ENCODE data around the gene SIDT2.

The SIDT2 gene

DNA sequence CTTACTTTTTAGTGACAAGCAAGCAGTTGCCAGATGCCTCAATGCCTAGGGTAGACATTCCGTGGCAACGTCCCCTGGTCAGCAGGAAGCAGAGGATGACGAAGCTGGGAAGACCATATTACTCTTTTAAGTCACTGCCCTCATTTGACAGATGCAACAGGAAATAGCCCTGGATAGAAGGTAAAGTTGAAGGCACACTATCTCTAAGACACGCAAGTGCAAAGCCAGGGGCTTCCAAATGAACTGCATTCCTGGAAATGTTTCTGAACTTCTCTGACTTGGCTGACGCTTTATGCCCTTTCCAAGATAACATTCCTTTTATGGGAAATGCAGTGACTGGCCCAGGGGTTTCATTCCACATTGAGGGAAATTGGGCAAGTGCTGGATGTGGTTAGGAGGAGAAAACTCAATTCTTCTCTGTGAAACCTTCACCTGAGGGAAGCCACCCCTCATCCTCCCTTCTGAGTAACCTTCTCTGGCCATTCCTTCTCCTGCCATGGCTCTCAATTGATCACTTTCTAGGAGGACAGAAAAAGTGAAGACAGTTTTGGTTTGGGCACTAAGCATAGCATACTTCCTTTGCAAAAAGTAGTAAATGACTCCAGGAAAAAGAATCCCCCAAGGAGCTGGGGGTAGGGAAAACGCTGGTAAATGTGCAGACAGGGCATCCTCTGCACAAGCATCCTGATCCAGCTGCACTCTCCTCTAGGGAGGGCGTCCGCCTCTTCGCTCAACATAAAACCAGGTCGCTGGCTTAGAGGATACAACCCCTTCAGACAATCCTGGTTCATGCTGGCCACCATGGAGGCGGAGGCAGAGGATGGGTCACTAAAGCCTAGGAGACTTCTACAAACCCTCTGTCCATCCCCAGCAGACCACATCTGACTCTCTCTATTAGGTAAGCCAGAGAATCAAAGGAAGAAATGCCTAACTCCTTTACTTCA, 38.9 kb downstream of the SIDT2 start:
- H3K4me3 ChIP-seq, result no peak overlapping the region

DNA sequence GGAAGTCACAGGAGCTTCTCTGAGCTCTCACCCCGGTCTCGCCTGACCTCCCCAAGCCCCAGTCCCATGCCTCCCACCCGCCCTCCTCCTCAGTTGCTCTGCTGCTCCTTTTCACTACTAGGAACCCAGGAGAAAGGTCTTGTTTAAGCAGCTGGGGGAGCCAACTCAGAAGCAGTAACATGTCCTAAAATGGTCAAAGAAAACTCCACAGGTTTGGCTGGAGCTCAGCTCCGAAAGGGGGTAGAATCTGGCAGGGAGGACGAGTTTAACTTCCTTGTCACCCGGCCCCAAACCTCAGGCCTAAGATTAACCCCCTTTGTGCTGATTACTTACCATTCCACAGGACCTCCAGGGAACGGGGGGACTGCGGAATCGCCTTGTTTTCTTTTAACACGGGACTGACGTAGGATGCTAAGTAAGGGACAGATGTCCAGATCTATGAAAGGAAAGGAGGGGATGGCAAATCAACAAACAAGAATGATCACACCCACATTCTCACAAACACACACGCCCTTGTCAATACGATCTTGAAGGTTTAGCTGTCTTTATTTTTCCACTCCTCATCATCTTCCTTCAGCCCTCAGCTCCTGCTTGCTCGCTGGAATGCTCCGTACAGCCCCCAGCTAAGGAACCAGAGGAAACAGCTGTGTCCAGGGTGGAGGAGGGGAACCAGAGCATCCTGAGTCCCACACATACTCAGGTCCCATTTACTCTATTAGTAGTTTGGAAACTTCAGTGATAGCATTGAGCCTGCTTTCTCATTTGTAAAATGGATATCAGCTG, 39.8 kb downstream of the SIDT2 start:
- H3K27ac ChIP-seq, result peak overlapping the region in 11 of 21 experiments; percentile 8 to 81 (median 55)
- H3K4me3 ChIP-seq, result no peak overlapping the region

More for the DNA sequence above, 38.9 kb downstream of the SIDT2 start:
- H3K27ac ChIP-seq, result peak overlapping the region in 11 of 21 experiments; percentile 8 to 81 (median 55)

DNA sequence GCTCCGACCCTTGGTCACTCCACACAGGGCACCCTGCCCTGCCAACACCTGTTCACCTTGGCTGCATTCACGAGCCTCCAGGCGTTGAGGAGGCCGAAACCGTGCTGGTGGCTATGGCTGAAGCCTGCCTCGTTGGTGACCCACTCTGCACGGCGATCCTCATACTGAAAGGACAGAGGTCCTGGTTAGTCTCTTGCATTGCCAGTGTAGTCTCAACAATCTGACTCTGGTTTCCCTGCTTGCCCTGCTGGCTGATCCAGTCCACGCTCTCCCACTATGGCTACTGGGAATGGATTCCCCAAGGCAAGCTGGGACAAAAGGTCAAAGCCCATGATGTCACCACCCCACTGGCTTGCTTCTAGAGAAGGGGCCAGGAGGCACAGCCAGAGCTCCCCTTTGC, 40.5 kb downstream of the SIDT2 start:
- peak overlapping the region in 7 of 21 experiments; percentile 3 to 81 (median 58) for H3K27ac ChIP-seq

DNA sequence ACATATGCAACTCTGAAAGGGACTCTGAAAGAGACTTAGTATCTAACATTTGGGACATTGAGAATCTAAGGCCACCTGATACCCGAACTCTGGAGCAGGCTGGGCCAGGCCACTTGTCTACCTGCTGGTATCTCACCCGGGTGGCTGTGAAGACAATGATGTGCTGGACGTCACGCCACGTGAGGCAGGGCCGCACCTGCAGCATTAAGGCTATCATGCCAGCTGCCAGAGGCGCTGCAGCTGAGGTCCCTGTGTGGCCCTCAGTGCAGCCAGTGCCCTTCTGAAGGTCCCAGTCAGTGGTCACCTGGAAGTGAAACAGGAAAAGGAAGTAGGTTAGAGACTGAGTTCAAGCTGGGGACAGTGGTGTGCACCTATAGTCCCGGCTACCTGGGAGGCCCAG, 40.9 kb downstream of the SIDT2 start:
- Histone ChIP-seq H3K4me3 (no peak overlapping the region), H3K27ac (peak overlapping the region in 6 of 21 experiments; percentile 5 to 80 (median 60))

More for the DNA sequence above, 40.5 kb downstream of the SIDT2 start:
- H3K4me3 ChIP-seq, result no peak overlapping the region

DNA sequence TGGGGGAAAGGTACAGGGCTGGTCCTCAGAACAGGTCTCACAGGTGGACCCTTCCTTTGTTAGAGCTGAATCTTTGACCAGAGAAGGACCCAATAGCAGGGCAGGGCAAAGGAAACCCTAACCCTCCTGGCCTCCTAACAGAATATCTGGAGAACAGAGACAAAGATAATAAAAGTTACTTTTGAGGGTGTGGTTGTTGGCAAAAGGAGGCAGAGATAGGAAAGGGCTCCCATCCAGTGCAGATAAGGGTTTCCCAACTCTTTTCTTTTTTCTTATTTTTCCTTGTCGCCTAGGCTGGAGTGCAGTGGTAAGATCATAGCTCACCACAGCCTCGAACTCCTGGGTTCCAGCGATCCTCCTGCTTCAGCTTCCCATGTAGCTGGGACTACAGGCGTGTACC, 41.5 kb downstream of the SIDT2 start:
- peak overlapping the region in 11 of 21 experiments; percentile 1 to 80 (median 55) for H3K27ac ChIP-seq
- H3K4me3 ChIP-seq, result no peak overlapping the region

DNA sequence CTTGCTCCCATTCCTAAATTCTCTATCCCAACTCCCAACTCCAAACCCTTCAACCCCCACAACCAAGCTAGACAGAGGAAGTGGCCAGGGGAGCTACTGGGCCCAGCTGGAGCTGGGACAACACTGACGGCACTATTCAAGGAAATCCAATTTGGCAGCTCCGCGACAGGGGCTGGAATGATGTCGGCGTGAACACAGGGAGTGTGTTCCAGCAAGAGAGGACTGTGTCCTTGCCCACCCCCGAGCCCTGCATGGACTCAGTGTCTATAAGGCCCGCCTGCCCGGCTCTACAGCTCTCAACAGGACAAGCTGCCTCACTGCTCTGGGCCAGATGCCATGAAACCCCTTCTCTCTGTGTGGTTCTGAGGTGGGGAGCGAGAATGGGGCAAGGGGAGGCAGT, 42.0 kb downstream of the SIDT2 start:
- no peak overlapping the region for H3K4me3 ChIP-seq
- peak overlapping the region in 14 of 21 experiments; percentile 4 to 80 (median 61) for H3K27ac ChIP-seq

DNA sequence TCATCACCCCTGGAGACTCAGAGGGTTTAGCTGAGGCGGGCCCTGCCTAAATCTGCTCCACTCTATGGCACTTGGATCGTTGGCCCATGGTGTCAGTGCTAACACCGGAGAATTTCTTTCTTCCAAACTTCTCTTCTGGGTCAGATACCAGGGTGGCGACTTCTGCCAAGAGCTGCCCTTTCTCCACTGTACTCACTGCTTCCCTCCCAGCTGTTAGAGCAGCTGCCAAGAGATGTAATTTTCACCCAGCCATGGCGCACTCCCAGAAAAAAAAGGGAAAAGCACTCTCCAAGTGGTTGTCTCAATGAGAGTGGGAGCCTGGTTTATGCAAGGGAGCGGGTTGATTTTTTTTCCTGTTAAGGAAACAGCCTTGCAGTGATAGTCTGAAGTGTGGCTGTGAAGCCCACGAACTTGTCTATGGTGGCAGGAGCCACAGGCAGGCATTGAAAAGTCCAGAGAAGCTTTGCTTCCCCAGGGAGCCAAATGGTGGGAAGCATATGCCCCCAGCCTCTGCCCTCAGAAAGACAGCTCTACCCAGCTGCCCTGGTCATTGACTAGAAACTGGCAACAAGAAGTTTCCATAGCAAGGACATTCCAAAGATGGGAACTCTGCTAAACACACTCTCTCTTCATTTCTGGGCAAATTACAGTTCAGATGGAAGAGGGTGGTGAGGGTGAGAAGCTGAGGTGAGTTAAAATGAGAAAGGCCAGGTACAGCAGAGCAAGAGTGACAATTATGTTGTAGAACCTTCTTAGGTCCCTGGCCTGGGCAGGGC, 42.6 kb downstream of the SIDT2 start:
- peak overlapping the region in 17 of 21 experiments; percentile 4 to 80 (median 56) for H3K27ac ChIP-seq
- H3K4me3 ChIP-seq, result no peak overlapping the region

DNA sequence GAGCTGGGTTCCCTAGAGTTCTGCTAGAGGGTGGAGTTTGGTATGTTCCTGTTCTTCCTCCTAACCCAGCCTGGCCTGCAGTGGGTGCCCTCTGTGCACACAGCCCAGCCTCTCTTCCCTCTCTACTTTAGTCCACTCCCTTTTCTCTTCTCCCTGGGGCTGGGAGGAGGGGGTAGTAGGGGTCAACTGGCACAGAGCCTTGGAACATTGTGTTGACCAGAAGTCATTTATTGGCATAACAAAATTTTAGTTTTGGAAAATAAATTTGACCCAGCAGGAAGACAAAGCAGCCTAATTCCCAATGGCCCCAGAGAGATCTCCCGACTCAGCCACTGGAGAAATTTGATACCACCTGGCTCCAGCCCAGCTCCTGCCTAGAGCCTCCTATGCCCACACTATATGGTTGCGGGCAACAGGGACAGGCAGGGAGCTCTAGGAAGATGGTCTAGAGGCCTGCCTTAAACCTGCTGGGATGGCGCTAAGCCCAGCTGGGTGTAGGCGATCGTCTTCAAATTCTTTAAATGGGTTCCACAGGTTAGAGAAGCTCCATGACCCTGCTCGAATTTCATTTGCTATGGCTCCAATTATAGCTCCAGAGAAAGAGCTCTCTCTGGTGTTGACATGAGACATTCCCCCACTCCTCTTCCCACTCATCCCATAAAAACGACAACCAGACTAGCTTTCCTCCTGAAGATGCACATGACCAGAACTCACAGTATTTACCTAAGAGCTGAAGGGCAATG, 43.4 kb downstream of the SIDT2 start:
- H3K4me3 ChIP-seq, result no peak overlapping the region
- peak overlapping the region in 10 of 21 experiments; percentile 4 to 80 (median 61) for H3K27ac ChIP-seq

DNA sequence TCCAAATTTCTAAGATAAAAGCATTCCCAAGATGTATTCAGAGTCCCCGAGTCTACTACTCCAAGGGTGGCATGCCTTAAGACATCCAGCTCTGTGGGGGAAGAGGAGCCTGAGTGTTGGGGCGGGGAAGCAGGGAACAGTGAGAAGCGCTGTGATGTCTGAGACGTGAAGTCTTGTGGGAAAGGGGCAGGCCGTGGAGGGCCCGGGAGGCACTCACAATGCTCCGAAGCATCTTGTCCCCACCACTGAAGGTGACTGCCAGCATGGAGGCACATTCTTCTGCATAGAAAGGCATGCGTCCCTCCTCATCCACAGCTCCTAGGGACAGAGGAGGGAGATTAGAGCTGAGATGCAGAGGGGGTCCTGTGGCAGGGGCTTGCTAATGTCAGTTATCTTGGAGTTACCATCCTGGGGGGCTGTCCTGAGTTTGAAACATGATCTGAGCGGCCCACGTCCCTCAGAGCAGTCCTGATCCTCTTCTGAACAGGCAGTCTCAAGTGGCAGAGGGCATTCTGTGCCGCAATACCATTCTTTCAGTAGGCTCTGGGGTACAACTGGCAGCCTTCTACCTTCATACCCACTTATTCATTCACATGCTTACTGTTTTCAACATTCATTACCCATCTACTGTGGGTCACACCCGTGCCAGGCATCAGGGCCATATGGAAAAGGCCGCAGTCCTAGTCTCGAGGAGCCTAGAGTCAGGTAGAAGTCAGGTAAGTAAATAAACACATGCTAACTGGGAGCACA, 44.6 kb downstream of the SIDT2 start:
- Histone ChIP-seq H3K27ac (peak overlapping the region in 5 of 21 experiments; percentile 8 to 80 (median 43)), H3K4me3 (no peak overlapping the region)

DNA sequence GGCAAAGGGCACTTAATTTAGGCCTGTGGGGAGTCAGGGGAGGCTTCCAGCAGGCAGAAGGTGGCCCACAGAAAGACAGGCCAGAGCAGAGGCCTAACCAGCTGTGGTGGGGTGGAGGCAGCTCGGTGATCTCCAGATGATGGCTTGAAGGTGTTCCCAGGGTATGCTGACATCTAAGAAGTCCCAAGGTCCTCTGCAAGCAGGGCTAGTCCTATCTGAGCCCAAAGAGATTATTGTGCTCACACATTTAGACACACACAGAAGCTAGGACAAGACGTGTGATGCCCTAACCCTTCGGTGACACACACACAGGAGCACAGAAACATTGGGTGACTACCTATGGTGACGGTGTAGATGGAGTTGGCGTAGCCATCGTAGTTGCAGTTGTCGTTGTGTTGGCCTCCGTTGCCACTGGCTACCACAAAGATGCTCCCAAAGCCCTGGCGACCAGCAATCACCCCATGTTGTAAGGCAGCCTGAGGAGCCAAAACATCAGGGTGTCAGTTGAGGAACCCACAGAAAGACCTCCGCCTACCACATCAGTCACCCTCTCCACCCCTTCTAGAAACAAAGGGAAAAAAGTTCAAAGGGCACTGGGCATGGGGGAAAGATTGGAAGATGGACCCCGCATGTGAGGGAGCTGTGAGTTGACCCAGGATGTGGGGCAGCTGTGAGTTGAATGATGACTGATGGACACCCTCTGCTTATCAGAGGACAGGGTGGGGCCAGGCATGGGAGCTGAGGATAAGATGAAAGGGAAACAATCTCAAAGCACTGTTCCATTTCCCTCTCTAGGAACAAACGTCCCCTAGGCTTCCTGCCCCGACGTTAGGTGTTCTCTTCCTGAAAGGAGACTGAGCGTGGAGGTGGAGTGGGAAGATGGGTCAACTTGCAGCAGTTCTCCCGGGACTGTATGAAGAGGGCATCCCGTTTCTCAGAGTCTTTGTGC, 45.5 kb downstream of the SIDT2 start:
- Histone ChIP-seq H3K4me3 (no peak overlapping the region), H3K27ac (peak overlapping the region in 4 of 21 experiments; percentile 8 to 47 (median 42))

DNA sequence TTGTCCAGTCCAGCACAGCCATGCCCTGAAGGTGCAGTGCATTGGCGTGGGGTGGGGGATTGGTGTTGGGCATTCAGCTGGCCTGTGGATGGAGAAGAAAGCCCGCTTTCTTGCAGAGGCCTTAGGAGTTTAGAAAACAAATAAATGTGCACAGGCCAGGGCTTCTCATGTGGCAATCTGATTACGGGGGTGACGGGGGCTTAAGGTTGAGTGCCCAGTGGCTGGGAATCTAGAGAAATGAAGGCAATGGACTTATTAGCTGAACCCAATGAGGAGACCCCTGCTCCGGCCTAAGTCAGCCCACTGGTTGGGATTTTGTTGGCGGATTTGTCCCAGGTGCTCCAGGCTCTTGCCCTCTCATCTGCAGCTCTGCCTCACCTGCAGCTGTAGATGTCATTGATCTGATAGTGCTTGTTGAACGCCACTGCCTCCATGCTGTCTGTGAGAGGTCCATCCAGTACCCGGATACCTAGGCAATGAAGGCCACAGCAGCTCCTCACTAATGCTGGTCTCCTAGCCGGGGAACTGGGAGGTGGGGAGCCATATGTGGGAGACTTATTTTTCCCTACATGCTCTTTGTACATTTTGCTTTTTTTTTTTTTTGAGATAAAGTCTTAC, 47.1 kb downstream of the SIDT2 start:
- no peak overlapping the region for H3K27ac ChIP-seq
- no peak overlapping the region for H3K4me3 ChIP-seq

DNA sequence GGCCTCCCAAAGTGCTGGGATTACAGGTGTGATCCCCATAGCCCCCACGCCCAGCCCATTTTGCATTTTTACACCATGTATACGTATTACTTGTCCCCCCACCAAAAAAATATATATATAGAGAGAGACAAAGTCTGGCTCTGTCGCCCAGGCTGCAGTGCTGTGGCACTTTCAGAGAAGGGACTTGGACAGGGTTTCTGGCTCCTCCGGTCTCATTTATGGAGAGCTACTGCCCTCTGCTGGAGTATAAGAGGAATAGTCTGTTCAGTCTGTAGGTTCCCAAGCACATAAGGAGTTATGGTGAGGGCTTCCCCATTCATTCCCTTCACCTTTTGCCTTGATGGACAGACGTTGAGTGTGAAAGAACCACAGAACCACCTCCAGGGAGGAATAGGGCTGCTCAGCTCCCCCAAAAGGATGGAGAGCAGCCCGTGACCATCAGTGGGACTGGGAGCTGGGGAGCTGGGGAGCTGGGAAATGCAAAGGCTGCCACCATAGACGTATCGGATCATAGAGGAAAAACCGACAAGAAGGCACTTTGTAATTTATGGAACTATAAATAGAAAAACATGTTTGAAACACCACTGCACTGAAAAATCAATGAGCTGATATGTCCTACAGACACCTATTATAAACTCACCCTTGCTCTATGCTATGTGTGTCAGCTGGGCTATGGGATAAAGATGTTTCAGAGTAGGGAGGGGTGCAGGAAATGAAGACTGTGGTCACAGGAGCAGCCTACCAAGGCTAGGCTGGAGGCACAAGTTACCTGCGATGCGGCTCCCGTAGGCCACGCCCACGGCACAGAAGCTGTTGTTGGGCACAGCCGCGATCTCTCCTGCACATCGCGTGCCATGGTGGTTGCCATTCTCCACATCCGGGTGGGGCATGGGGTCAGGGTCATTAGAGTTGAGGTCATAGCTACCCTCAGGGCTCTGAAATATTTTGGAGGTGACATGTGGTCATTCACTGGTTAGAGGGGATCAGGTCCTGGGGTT, 48.1 kb downstream of the SIDT2 start:
- no peak overlapping the region for H3K27ac ChIP-seq
- H3K4me3 ChIP-seq, result no peak overlapping the region

DNA sequence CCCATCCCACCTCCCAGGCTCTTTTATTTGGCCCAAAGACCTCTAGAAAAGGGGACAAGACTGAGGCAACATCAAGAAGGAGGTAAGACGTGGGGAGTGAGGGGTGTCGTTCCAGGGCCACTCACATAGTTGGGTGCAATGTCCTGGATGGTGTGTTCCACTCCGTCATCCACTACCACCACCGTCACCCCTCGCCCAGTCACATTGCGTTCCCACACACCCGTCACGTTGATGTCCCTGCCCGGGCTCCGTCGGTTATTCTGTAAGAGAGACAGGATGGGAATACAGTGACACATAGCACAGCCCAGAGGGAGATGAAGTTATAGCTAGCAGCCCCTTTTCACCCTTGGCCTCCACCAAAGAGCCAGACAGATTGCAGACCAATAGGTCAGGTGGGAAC, 49.5 kb downstream of the SIDT2 start:
- no peak overlapping the region for H3K27ac ChIP-seq
- no peak overlapping the region for H3K4me3 ChIP-seq

DNA sequence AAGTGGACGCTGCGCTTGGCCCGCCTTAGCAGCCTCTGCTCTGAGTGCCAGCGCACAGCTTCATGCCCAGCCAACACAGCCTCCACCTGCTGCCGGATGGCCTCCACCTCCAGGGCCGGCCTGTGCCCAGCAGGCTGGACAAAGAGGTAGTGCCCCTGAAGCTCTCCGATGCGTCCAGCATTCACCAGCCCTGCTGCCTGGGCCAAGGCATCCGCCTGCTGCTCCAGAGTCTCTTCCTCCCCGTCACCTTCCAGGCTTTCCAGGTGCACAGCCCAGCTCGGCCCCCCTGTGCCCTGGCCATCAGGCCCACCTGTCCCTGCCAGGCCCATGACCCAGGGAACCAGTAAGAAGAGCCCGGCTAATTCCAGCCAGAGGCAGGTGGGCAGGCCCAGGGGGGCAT, 50.9 kb downstream of the SIDT2 start:
- no peak overlapping the region for H3K4me3 ChIP-seq
- H3K27ac ChIP-seq, result peak overlapping the region in 9 of 21 experiments; percentile 22 to 99 (median 95)

DNA sequence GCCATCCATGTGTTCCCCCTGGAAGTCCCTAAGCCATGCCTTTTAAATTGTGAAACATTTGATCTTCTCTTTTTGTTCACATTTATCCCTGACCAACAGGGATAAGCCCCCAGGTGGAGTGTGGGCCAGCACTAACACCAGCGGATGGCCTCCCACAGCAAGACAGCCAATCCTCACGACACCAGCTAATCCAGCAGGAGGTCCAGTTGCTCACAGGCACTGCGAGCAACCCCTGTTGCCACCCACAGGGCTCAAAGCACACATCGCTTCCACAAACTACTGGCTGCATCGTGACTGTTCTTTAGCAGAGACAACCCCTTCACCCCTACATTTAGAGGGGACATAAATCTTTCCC, 51.4 kb downstream of the SIDT2 start:
- Histone ChIP-seq H3K27ac (peak overlapping the region in 12 of 21 experiments; percentile 7 to 99 (median 95)), H3K4me3 (peak overlapping the region in 1 of 7 experiments; percentile 7)
